KMS-11 (cell line): ENCODE data around the gene TGDS.

Experiments
- H2AFZ ChIP-seq: fragments of 200-600 bp; sonication (generic); 2 replicates; pipeline ENCODE4 v1.6.1; 2016; ENCODE audit warnings: antibody characterized with exemption, mixed run types, low read depth
- H3K27ac ChIP-seq: fragments of 200-600 bp; sonication (generic); 2 replicates; pipeline ENCODE4 v1.6.1; 2016; ENCODE audit warnings: mild to moderate bottlenecking, mixed run types
- H3K27me3 ChIP-seq: fragments of 200-600 bp; sonication (generic); 2 replicates; pipeline ENCODE4 v1.6.1; 2017; ENCODE audit warnings: mild to moderate bottlenecking, low read depth, mixed run types, moderate library complexity; ENCODE audit not compliant: insufficient read depth
- H3K36me3 ChIP-seq: fragments of 200-600 bp; sonication (generic); 2 replicates; pipeline ENCODE4 v1.6.1; 2017; ENCODE audit warnings: mild to moderate bottlenecking, mixed run types; ENCODE audit not compliant: insufficient read depth
- H3K4me1 ChIP-seq: fragments of 200-600 bp; sonication (generic); 2 replicates; pipeline ENCODE4 v1.6.1; 2016; ENCODE audit warnings: mild to moderate bottlenecking, low read depth, mixed run types; ENCODE audit not compliant: poor library complexity, severe bottlenecking
- H3K4me2 ChIP-seq: fragments of 200-600 bp; sonication (generic); 2 replicates; pipeline ENCODE4 v1.7.0; 2016; ENCODE audit warnings: mild to moderate bottlenecking, mixed run types
- H3K4me3 ChIP-seq: fragments of 200-600 bp; sonication (generic); IDR thresholded peaks from 2 replicates; pipeline ENCODE4 v1.6.1; 2017; ENCODE audit warnings: low read depth, low read length, mixed read lengths; ENCODE audit not compliant: insufficient read depth
- H3K79me2 ChIP-seq: fragments of 200-600 bp; sonication (generic); 2 replicates; pipeline ENCODE4 v1.6.1; 2016; ENCODE audit warnings: low read depth, mixed run types; ENCODE audit not compliant: insufficient read depth
- H3K9ac ChIP-seq: fragments of 200-600 bp; sonication (generic); 2 replicates; pipeline ENCODE4 v1.6.1; 2016; ENCODE audit warnings: mild to moderate bottlenecking, mixed run types
- H4K20me1 ChIP-seq: fragments of 200-600 bp; sonication (generic); 2 replicates; pipeline ENCODE4 v1.6.1; 2016; ENCODE audit warnings: mild to moderate bottlenecking, mixed run types; ENCODE audit not compliant: insufficient read depth
- TF ChIP-seq, protein P1 (sequence below): fragments of 200-600 bp; sonication (generic); conservative IDR thresholded peaks from 2 replicates; pipeline ENCODE4 v1.6.1; 2017; ENCODE audit warnings: low read depth, mild to moderate bottlenecking, antibody characterized with exemption, low read length, moderate library complexity, mixed read lengths

The TGDS gene

DNA sequence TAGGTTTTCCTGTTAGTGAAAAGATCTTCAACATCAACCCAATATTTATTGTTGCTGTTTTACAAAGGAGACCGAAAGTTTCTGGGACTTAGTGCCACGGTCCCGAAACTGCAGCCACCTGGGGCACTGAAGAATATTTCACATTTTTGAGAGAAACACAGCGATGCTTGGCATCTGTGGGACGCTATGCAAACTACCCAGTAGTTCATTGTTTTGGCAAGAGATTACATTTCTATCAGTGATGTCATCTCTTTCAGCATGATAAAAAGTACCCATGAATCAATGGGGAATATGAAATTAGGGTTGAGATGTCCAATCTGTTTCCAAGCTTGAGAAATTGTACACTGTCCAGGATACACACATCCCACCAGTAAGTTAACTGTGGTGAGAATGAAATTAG, 43.9 kb downstream of the TGDS start:
- peaks cover 24% of the 10 kb centered on the region for H3K4me1 ChIP-seq
- H3K79me2 ChIP-seq: no peaks in the 10 kb centered on the region
- peak overlapping the region; percentile 45 for H3K4me2 ChIP-seq
- H2AFZ ChIP-seq: peak overlapping the region; percentile 7; the same call in 1 of the 2 replicates
- H3K4me3 ChIP-seq: no peak overlapping the region
- H3K9ac ChIP-seq: no peak overlapping the region
- no peaks in the 10 kb centered on the region for H3K36me3 ChIP-seq
- H3K27ac ChIP-seq: peak overlapping the region; percentile 33; the same call in 1 of the 2 replicates
- no peaks in the 10 kb centered on the region for H3K27me3 ChIP-seq
- TF ChIP-seq, protein P1, sequence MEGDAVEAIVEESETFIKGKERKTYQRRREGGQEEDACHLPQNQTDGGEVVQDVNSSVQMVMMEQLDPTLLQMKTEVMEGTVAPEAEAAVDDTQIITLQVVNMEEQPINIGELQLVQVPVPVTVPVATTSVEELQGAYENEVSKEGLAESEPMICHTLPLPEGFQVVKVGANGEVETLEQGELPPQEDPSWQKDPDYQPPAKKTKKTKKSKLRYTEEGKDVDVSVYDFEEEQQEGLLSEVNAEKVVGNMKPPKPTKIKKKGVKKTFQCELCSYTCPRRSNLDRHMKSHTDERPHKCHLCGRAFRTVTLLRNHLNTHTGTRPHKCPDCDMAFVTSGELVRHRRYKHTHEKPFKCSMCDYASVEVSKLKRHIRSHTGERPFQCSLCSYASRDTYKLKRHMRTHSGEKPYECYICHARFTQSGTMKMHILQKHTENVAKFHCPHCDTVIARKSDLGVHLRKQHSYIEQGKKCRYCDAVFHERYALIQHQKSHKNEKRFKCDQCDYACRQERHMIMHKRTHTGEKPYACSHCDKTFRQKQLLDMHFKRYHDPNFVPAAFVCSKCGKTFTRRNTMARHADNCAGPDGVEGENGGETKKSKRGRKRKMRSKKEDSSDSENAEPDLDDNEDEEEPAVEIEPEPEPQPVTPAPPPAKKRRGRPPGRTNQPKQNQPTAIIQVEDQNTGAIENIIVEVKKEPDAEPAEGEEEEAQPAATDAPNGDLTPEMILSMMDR: no peak
- H4K20me1 ChIP-seq: no peaks in the 10 kb centered on the region

DNA sequence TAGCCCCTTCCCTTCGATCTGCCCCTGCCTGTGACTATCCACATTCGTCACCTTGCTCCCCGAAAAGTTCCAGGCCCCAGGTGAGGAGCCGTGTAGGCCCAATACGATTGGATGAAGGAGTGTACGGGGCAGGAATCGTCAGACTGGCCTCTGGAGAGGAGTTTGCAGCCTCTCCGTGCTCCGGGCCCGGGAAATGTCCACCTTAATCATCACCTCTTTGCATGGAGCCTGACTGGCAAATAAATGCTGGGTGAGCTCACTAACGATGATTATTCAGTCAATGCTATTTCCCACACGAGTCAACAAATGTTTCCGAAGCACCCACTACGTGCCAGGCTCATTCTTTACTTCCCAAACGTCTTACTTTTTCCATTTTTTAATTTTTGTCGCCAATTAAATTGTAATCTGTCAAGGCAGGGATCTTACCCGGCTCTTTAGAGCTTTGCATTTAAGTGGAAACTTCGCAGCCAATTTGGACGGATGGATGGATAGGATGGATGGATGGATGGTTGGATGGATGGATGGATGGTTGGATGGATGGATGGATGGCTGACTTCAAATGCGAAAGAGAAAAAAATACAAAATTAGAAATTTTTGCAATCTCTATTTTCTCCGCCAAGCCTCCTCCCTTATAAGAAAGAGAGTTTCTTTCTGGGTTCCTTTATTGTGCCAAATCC, 45.8 kb downstream of the TGDS start:
- H3K4me1 ChIP-seq: peaks cover 24% of the 10 kb centered on the region
- H3K27ac ChIP-seq: no peak overlapping the region
- H3K27me3 ChIP-seq: no peaks in the 10 kb centered on the region
- no peak overlapping the region for H3K4me3 ChIP-seq
- TF ChIP-seq, protein P1: no peak
- H3K36me3 ChIP-seq: no peaks in the 10 kb centered on the region
- H3K9ac ChIP-seq: no peak overlapping the region
- H3K79me2 ChIP-seq: no peaks in the 10 kb centered on the region
- H4K20me1 ChIP-seq: no peaks in the 10 kb centered on the region
- no peak overlapping the region for H2AFZ ChIP-seq
- no peak overlapping the region for H3K4me2 ChIP-seq

DNA sequence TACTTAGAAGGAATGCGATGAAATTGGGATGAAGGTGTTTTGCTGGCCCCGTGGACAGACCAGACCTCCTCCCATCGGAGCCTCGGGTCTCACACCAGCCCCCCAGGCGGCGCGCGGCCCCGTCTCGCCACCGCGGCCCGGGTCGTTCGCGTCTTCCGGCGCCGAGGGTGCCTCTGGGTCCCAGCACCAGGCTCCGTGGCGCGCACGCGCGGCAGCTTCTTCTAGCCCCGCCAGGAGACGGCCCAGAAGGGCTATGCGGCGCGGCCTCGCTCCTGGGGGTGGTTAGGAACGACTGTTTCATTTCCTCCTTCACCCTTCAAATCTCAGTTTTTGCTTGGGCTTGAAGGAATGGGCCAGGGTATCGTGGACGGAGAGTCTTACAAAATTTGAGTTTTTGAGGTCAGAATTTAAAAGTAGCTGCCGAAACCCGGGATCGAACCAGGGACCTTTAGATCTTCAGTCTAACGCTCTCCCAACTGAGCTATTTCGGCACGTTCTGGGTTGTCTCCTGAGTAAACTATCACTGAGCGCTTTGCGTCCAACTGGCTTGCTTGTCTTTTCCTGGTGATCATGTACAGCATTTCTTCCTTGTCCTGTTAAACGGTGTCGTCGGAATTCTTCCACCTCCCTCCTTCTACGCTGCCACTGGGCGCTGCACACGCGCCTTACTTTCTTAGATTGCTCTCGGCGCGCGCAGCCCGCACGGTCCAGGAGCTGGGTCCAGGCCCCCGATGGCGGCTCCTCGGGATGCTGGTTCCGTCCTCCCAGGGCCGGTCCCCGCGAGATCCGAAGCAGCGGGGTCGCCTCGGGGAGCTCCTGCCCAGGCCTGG, 46.5 kb downstream of the TGDS start:
- Histone ChIP-seq H3K27ac (peak overlapping the region; percentile 94), H2AFZ (peak overlapping the region; percentile 87), H3K4me1 (peaks cover 24% of the 10 kb centered on the region), H3K4me3 (no peak overlapping the region), H3K79me2 (no peaks in the 10 kb centered on the region), H3K27me3 (no peaks in the 10 kb centered on the region), H4K20me1 (no peaks in the 10 kb centered on the region), H3K9ac (peak overlapping the region; percentile 85), H3K4me2 (peak overlapping the region; percentile 71; the same call in 1 of the 2 replicates), H3K36me3 (no peaks in the 10 kb centered on the region)
- TF ChIP-seq, protein P1: no peak

DNA sequence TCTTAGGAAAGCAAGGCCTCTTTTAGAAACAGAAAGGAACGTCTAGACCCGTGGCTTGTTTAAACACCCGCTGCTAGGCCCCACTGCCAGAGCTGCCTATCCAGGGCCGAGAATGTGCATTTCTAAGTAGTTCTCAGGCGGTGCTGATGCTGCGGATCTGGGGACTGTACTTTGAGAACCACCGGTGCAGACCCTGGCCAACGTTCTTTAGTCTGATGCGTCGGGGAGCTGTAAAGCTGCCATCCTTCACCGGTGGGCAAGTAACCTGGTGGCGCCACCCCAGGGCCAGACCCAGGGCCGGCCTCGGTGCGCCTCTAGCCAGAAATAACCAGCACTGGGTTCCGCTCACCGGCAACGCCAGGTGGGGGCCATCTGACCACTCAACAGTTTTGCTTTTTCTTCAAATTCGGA, 47.1 kb downstream of the TGDS start:
- Histone ChIP-seq H3K4me2 (peak overlapping the region; percentile 71), H3K27me3 (no peaks in the 10 kb centered on the region), H3K4me1 (peaks cover 24% of the 10 kb centered on the region), H3K27ac (peak overlapping the region; percentile 94), H3K4me3 (no peak overlapping the region), H3K36me3 (no peaks in the 10 kb centered on the region), H3K79me2 (no peaks in the 10 kb centered on the region), H3K9ac (peak overlapping the region; percentile 85), H4K20me1 (no peaks in the 10 kb centered on the region), H2AFZ (peak overlapping the region; percentile 87)
- TF ChIP-seq, protein P1: no peak
